MG63 (cell line): ENCODE measurements around the gene KIF6. TPM values are rescaled to one million over a fixed set of nuclear protein-coding genes. Genes with fewer than 3 reads are reported as not detected.
"Not testable (repeated sequence)": the region's sequence is repeated elsewhere in the genome, so short reads cannot be mapped to it uniquely, and the experiment has no call there.

Experiments used
- DNase-seq: peaks from one replicate; pipeline ENCODE4 v3.0.0-alpha.2; 2020
- H3K27me3 ChIP-seq: fragments of 250-450 bp; sonication (Bioruptor Pico); 2 replicates; pipeline ENCODE4 v1.5.1; 2020; ENCODE audit warnings: mild to moderate bottlenecking, moderate library complexity
- H3K36me3 ChIP-seq: fragments of 250-450 bp; sonication (Bioruptor Pico); 2 replicates; pipeline ENCODE4 v1.5.1; 2020; ENCODE audit warnings: mild to moderate bottlenecking, moderate library complexity
- H3K4me3 ChIP-seq: fragments of 250-450 bp; sonication (Bioruptor Pico); 2 replicates; pipeline ENCODE4 v1.5.1; 2020; ENCODE audit warnings: mild to moderate bottlenecking, moderate library complexity
- H3K9me3 ChIP-seq: fragments of 250-450 bp; sonication (Bioruptor Pico); 2 replicates; pipeline ENCODE4 v1.5.1; 2020; ENCODE audit warnings: mild to moderate bottlenecking, moderate library complexity
- total RNA-seq: library from RNA; depleted of rRNA; stranded (reverse); fragments of >200 nt; shearing (Covaris generic); gene quantifications from 2 replicates; pipeline ENCODE4 v1.2.3, GENCODE V29; 2014; ENCODE audit warnings: low replicate concordance; rRNA removed

KIF6 gene
- total RNA-seq, 1 experiment from 2014 or later: not detected

GRCh38 chr6:39286596-39286995, 438.6 kb downstream of the KIF6 start:
- not testable (repeated sequence) for H3K36me3 ChIP-seq, DNase-seq, H3K4me3 ChIP-seq, H3K27me3 ChIP-seq, H3K9me3 ChIP-seq

GRCh38 chr6:39282774-39283173, 442.4 kb downstream of the KIF6 start:
- no peaks in the 10 kb centered on the region for H3K36me3 ChIP-seq
- H3K4me3 ChIP-seq: no peak overlapping the region
- no peaks in the 10 kb centered on the region for H3K9me3 ChIP-seq
- DNase-seq: no peak
- no peaks in the 10 kb centered on the region for H3K27me3 ChIP-seq

GRCh38 chr6:39281312-39281980, 443.8 kb downstream of the KIF6 start:
- Histone ChIP-seq H3K27me3 (no peaks in the 10 kb centered on the region), H3K4me3 (no peak overlapping the region), H3K9me3 (no peaks in the 10 kb centered on the region), H3K36me3 (no peaks in the 10 kb centered on the region)
- DNase-seq: no peak

GRCh38 chr6:39280247-39280731, 444.9 kb downstream of the KIF6 start:
- Histone ChIP-seq H3K27me3 (no peaks in the 10 kb centered on the region), H3K36me3 (no peaks in the 10 kb centered on the region), H3K4me3 (no peak overlapping the region), H3K9me3 (no peaks in the 10 kb centered on the region)
- DNase-seq: peak; percentile 64

Other genes with a start within 250 kb of the KIF6 start
- gene DAAM2, start 67.0 kb upstream of the KIF6 start, total RNA-seq: 0.32 TPM in 1 of 2 replicates, not detected in the other
- gene MOCS1, start 209.1 kb upstream of the KIF6 start, total RNA-seq: 1.4 and 2.6 TPM in 2 replicates